ENCODE data around the gene DCUN1D1.

DCUN1D1 gene

DNA sequence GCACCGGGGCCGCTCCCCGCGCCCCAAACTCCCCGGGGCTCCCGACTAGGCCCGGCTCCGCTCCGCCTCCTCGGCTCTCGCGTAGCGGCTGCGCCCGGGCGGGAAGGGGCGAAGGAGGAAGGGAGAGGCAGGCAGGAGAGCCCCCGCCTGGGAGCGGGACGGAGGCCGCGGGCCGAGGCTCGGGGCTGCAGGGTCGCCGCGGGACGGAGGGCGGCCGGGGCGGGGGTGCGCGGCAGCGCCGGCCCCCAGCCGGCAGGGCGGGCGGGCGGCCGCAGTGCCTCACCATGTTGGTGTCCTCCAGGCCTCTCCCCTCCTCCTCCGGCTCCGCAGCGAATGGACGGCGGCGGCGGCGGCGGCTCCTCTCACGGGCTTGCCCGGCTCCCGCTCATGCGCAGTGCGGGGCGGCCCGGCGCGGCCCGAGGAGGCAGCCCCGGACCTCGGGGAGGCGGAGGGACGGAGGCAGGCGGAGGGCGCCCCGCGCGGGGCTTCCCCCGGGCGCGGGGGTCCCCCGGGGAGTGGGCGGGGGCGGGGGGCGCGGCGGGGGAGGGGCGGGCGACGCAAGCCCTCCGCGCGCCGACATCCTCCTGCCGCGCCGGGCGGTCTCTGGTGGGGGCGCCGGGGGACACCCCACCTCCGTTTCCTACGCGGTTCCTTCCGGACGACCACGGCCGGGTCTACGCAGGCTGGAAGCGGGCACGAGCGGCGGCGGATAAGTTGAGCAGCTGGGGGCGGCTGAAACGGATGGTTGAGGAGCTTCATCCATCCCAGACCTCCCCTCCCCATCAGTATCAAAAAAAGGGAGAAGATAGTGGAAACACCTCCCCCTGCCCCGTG, at the start of gene DCUN1D1:
TSS of gene DCUN1D1 (minus strand) at position 335 of the 834 bp plus-strand sequence. CDS start at position 286, 49 bp downstream.
- DNase-seq (ENCODE audit: low read depth), result peak; percentile 63
- H3K4me3 ChIP-seq (ENCODE audit: control insufficient read depth, low read depth, low read length), result peak within 1 kb of the TSS; percentile 85
- TF ChIP-seq, protein P1, sequence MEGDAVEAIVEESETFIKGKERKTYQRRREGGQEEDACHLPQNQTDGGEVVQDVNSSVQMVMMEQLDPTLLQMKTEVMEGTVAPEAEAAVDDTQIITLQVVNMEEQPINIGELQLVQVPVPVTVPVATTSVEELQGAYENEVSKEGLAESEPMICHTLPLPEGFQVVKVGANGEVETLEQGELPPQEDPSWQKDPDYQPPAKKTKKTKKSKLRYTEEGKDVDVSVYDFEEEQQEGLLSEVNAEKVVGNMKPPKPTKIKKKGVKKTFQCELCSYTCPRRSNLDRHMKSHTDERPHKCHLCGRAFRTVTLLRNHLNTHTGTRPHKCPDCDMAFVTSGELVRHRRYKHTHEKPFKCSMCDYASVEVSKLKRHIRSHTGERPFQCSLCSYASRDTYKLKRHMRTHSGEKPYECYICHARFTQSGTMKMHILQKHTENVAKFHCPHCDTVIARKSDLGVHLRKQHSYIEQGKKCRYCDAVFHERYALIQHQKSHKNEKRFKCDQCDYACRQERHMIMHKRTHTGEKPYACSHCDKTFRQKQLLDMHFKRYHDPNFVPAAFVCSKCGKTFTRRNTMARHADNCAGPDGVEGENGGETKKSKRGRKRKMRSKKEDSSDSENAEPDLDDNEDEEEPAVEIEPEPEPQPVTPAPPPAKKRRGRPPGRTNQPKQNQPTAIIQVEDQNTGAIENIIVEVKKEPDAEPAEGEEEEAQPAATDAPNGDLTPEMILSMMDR (conservative IDR thresholded peaks at IDR 0.05; ENCODE audit: control insufficient read depth, insufficient read depth, low read depth, low read length), result no peak

DNA sequence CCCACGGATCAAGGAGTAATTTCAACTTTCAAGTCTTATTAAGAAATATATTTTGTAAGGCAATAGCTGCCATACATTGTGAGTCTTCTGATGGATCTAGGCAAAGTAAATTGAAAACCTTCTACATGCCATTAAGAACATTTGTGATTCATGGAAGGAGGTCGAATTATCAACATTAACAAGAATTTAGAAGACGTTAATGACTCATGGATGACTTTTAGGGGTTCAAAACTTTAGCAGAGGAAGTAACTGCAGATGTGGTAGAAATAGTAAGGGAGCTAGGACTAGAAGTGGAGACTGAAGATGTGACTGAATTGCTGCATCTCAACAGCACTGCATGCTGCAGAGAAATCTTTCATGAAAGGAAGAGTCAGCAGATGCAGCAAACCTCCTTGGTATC, 48.1 kb upstream of the DCUN1D1 start:
- TF ChIP-seq, protein P1 (conservative IDR thresholded peaks at IDR 0.05; ENCODE audit: control insufficient read depth, insufficient read depth, low read depth, low read length), result no peak
- H3K4me3 ChIP-seq (ENCODE audit: control insufficient read depth, low read depth, low read length), result no peak overlapping the region
- no peak for DNase-seq (ENCODE audit: low read depth)

DNA sequence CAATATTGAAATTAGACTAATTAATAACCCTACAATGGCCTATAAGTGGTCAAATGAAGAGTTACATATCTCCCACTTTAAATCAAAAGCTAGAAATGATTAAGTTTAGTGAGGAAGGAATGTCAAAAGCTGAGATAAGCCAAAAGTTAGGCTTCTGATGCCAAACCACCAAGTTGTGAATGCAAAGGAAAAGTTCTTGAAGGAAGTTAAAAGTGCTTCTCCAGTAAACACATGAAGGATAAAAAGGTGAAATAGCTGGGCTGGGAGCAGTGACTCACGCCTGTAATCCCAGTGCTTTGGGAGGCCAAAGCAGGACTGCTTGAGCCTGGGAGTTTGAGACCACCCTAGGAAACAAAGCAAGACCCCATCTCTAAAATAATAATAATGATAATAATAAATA, 46.9 kb upstream of the DCUN1D1 start:
- no peak for DNase-seq (ENCODE audit: low read depth)
- TF ChIP-seq, protein P1 (conservative IDR thresholded peaks at IDR 0.05; ENCODE audit: control insufficient read depth, insufficient read depth, low read depth, low read length), result no peak
- H3K4me3 ChIP-seq (ENCODE audit: control insufficient read depth, low read depth, low read length), result no peak overlapping the region

DNA sequence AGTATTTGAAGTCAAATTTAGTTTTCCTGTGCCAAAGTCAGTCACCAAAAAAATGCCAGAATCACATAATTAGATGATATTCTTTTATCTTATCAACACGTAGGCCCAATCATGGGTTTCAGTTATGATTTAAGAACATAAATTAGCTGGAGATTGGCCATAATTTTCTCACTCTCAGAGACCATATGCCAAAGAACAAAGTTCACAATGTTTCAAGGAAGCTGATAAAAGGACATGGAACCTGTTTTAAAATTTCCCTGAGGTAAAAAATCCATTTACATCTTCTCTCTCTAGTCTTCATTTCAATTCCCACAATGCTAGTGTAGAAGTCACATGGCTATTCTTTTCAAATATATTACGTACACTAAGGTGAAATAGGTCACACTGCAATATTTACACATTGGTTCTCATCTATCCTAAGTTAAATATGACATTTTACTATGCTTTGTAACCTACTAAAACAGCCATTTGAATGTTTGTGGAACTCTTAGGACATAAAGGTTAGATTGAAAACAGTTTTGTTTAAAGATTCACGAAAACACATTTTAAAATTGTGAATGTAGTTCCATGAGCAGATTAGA, 42.7 kb upstream of the DCUN1D1 start:
- TF ChIP-seq, protein P1 (conservative IDR thresholded peaks at IDR 0.05; ENCODE audit: control insufficient read depth, insufficient read depth, low read depth, low read length), result no peak
- no peak overlapping the region for H3K4me3 ChIP-seq (ENCODE audit: control insufficient read depth, low read depth, low read length)
- no peak for DNase-seq (ENCODE audit: low read depth)

DNA sequence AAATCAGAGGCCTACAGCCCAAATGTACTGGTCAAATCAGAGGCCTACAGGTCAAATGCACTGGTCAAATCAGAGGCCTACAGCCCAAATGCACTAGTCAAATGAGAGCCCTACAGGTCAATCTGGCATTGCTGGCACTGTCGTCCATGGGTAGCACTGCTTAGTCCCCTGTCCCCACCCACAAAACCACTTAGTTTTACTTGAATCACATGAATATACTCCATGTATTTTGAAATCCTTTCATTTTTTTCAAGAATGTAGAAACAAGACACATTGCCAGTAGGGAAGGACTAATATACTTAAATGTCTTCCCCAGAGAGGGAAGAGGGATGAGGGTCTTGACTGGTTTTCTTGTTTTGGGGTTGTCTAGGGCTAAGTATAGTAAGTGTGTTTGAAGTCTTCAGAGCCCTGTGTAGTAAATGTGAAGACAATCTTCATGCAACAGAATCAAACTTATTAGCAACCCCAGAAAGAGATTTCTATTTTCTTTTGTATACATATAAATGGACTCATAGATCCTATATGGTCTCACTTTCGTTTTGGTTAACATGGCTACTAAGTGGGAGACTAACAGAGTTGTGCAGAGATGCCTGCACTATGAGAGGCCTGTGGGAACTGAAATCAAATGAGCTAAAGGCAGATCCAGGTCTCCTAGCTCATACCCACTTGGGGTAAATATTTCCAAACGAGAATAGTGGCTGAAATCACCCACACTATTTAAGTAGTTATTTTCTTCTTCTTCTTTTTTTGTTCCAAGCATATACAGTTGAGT, 38.3 kb upstream of the DCUN1D1 start:
- TF ChIP-seq, protein P1 (conservative IDR thresholded peaks at IDR 0.05; ENCODE audit: control insufficient read depth, insufficient read depth, low read depth, low read length), result no peak
- no peak for DNase-seq (ENCODE audit: low read depth)
- no peak overlapping the region for H3K4me3 ChIP-seq (ENCODE audit: control insufficient read depth, low read depth, low read length)

DNA sequence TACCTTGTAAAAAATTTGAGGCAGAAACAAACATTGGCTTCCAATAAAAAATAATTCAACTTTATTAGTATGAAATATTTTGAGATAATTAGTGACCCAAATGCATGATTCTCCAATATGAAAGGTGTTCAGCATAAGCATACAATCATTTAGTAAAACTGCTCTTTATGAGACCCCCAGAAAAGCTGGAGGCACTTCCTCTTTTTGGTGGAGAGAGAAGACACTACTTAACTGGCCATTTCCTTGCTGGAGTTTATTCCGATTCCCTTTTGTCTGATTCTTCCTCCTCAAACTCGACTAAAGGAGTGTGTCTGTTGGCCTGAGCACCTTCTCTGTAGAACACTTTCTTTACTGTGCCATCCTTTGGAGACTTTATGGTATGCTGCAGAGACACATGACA, 34.8 kb upstream of the DCUN1D1 start:
- no peak for DNase-seq (ENCODE audit: low read depth)
- H3K4me3 ChIP-seq (ENCODE audit: control insufficient read depth, low read depth, low read length), result no peak overlapping the region
- TF ChIP-seq, protein P1 (conservative IDR thresholded peaks at IDR 0.05; ENCODE audit: control insufficient read depth, insufficient read depth, low read depth, low read length), result no peak

Data from fibroblast of mammary gland (primary cell).